GM04503 (cell line): Measurements from ENCODE around the gene AFAP1.

Experiments
- DNase-seq: peaks from one replicate; pipeline ENCODE4 v3.0.0-alpha.2; 2012; ENCODE audit warnings: low read depth

Gene AFAP1

DNA sequence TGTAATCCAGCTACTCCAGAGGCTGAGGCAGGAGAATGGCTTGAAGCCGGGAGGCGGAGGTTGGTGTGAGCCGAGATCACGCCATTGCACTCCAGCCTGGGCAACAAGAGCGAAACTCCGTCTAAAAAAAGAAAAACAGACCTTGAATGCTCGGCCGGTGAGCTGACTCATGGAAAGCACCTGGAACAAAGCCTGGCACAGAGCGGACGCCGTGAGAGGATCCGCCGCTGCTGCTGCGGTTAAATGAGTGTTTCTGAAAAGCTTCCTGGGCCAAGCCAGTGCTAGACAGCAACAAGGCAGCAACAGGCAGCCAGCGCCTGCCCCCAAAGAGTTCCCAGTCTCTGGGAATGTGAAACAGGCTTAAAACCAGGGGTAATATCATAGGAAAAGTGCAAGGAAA, 186.4 kb downstream of the AFAP1 start:
- DNase-seq, result no peak

DNA sequence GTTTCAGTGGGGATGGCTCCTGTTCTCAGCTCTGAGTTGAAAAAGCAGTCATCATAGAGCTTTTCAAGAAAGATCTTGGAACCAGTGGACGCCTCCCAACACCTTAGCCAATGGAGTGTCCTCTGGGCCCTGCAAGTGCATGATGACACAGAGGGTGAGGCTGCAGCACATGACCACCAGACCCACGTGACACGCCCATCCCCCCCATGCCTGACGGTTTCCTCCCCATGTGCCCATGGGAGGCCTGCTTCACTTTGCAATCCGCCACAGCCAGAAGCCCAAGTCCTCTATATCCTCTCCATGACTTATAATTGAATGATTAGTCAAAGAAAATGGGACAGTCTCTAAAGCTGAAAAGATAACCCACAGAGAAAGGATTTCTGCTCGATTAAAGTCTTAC, 187.0 kb downstream of the AFAP1 start:
- DNase-seq, result no peak

DNA sequence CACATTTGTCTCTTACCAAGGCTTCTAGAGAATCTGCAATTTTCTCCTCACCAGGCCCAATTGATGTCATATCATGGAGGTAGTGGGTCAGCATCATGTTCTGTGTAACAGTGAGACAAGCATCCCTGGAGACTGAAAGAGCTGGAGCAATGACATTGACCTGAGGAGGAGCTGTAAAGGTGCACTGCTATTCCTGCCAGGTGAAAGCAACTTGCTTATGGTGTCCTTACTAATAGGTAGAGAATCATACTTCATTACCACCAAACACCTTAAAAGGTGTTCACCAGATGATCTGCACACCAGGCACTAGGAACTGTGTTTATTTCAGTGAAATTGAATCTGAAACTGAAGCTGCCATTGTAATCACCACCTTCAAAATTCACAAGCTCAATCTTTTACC, 188.7 kb downstream of the AFAP1 start:
- DNase-seq, result no peak

DNA sequence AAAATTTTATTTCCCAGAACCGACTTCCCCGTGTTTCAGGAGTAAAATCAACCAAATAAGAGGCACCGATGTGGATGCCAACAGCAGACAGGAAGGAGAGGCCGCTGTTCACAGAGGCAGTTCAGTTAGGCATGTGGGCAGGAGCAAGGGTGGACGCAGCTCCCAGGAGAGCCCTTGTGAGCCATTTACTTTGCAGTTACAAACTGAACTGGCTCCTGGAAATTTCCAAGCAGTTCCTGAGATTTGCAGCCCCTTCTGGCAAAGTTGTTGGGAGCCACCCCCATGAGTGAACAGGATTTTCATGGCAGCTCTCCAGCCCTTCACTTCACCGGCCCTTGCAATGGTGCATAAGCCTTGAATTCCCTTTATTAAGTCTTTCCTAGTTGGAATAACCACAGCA, 189.1 kb downstream of the AFAP1 start:
- DNase-seq, result no peak

DNA sequence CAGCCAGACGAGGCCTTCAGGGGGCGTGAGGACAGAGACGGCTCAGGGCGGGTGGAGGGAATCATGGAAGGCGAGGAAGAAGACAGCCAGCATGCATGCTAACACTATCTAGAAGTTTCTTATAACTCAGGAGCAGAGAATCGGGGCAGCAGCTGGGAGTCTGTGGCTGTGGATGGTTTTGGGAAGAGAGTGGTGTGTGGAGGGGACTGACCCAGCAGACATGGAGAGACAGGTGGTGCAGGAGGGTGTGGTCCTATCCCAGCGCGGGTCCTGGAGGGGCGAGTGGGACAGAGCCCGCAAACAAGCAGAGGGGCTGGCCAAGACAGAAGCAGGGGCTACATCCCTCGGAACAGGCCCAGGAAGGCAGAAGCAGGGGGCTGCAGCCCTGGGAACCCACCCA, 192.1 kb downstream of the AFAP1 start:
- DNase-seq, result no peak

DNA sequence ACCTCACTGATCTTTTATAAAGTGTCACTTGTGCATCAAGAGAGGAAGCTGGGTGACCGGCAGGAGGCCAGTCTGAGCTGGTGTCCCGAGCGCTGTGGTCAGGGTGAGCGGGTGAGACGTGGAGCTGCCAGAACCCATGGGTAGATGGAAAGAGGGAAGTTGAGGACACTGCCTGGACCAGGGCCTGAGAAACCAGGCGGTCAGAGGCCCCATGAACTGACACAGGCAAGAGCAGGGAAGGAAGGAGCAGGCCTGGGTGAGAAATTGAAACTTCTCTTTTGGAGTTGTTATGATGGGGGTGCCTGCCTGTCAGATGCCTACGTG, 192.6 kb downstream of the AFAP1 start:
- no peak for DNase-seq

DNA sequence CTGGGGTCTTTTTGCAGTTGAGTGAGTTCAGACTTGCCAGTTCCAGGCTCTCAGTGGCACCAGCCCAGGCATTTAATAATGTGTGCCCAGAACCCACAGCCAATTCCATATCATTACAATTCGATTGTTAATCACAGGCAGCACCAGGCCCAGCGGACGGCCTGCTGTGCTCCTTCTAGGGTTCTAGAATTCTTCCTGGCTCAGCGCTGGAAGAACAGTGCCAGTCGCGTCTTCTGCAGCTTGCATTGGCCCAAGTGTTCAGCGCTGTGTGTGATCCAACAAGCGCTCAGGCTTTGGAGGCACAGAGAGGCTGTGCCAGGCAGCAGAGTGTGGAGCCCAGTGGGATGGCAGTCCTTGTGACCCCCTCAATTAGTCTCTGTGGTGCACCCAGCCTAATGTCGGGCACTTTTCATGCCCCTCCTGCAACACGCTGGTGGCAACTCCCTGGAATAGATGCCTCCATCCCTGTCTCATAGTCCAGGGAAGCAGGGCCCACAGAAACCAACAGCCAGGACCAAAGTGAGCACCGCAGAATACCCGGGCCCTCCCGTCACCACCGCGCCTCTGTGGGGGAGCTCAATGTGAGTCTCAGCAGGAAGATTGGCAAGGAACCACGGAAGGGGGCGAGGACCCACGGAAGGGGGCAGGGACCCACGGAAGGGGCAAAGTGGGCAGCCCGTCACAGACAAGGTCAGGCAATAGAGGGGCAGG, 193.2 kb downstream of the AFAP1 start:
- no peak for DNase-seq

DNA sequence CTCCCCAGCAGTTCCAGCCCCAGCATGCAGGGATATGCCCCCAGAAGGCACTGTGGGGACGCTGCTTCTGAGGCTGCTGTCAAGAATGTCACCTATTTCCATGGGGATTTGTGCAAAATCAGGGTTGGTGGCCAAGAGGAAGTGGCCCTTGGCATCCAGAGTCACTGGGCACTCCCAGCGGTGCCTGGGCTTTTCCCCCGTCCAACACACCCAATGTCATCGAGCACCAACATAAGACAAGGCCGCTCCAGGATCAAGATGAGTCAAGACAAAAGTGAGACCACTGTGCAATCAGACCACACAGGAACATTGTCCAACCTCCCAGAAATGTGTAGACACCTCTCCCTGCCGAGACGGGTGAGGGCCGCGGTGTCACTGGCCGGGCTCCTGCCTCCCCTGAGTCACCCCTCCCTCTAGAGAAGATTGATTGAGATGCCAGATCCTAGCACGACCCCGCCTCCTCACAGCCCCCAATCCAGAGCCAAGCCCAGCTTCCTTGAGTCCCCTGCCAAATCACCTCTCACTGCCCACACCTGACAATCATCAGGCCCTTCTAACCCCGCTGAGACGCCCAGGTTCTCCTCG, 194.3 kb downstream of the AFAP1 start:
- no peak for DNase-seq

DNA sequence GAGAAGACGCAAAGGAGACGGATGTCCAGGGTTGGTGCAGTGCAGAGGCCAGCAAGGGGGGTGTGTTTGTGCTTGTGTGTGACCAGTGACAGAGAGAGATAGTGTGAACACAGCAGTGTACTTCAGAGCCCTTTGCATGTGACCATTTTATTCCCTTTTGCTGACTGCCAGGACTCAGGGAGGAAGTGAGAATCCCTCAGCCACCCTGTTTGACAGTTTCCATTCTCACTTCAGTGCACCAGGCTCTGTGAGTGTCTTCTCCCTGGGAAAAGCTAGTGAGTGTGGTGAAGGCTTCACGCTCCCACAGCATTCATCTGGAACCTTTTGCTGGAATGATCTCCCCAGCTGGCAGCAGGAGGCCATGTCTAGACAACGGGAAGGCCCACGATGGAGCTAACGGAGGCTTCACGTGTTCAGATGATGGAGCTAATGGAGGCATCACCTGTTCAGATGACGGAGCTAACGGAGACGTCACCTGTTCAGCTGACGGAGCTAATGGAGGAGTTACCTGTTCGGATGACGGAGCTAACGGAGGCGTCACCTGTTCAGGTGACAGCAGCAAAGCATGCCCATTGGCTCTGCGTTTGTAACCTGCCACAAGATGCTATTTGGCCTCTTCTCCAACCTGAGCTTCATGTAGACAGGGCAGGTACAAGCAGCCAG, 195.4 kb downstream of the AFAP1 start:
- no peak for DNase-seq

DNA sequence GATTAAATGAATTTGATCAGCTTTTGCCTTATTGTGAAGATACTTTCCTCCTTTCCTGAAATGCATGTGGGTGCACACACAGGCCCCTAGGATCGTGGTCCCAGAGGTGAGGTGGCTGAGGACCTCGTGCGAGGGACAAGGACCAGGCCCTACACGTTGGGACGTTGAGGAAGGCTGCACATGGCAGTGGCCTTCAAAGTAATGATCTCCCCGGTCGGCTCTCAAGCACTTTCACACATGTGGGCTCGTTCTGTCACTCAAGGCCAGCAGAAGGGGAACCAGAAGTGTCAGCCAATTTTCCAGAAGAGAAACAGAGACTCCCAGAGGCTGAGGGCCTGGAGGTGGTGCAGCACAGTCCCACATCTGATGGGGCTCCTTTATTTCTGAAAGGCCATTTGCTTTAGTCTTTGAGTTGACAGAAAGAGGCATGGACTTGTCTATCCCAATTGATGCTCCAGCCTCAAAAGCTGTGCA, 196.8 kb downstream of the AFAP1 start:
- DNase-seq, result no peak

DNA sequence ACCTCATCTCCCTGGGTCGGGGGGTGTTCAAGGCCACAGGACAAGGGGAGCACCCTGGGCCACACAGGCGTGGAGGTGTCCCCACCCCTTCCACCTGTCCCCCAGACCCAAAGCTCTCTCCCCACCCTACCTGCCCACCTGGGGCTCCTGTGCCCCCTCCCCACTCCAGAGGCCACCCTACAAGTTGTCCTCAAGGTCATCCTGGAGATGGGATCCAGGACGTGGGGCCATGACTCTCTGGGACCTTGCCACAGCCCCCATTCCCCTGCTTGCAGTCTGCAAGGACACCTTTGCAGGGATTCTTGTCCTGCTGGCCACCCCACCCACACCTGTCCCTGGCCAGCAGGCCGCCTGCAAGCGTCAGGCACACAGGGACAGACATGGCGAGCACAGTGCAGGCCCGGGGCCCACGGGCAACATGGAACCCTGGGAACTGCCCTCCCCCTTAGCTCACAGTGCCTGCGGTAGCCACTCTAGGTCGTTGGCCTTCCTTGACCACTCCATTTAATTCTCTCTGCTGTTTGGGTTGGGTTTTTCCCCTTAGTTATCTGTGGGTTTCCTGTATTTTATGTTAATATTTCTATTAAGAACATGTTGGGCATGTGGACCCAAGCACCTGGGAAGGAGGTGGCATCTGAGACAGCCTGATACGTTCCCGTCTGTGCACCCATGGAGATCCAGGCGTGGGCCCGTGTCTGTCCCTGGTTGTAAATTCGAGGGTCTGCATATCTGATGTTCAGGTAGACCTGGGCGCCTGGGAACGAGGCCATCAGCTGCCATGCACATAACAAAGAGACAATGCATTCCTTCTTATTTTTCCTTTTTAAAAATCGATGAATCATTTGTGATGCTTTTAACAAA, 197.5 kb downstream of the AFAP1 start:
- no peak for DNase-seq

DNA sequence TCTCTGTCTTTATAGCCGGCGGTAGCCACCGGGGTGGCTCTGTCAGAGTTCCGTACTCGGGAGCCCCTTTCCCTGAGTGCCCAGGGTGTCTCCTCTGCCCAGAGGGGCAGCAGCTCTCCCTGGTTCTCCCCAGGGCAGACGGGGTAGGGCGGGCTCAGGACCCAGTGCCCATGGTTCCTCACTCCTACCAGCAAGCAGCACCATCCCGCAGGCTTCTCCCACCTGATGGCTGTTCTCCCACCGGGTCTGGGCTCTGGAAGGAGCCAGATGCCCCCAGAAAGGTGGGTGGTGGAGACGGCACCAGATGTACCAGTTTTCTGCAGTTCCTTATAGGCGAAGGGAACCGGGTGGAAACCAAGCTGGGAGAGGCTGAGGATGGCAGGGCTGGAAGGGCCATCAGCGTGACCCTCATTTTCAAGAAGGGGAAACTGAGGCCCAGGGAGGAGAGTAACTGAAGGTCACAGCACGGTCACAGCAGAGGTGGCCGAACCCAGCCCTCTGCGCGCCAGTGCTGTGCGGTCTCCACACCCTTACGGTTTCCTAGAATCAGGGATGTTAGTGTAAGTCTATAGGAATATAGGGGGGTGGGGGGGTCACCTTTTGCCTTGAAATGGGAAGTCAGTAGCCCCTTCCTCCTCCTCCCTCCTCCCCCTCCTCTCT, 198.7 kb downstream of the AFAP1 start:
- no peak for DNase-seq

DNA sequence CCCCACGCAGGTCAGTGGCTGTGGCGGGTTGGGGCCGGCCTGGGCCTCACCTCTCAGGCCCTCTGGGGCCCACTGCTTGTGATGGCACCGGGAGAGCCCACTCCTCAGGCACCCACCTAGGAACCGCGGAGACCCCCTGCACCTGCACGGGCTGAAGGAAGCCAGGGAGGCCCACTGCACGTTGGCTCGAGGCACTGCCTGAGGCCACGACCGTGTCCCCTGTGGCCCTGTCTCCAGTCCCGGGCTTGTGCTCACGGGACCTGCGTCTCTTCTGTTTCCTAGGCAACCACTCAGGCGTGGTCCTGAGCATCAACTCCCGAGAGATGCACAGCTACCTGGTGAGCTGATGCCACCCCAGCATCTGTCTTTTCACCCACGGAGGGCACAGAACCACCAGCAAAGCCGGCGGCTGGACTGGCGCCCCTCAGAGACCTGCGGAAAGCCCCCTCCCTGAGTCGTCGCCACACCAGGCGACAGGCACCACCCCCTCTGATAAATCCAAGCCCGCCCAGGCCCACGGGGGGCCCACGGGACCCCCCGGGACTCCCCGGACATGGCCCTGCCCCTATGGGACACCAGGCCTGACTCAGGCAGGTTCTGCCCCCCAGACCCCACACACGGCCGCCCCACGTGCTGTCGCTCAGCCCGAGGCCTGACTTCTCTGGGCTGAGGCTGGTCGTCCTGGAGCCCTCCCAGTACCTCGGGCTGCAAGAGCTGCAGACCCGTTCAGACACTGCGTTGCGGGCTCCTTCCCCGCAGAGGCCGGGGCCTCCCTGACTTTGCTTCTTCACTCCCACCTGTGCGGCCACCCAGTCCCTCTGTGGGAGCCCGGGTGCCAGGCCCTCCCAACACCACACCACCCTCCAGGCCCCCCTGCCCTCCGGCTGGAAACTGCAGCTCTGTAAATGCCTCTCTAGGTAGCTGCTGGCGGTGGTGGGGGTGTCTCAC, 199.5 kb downstream of the AFAP1 start:
- no peak for DNase-seq

DNA sequence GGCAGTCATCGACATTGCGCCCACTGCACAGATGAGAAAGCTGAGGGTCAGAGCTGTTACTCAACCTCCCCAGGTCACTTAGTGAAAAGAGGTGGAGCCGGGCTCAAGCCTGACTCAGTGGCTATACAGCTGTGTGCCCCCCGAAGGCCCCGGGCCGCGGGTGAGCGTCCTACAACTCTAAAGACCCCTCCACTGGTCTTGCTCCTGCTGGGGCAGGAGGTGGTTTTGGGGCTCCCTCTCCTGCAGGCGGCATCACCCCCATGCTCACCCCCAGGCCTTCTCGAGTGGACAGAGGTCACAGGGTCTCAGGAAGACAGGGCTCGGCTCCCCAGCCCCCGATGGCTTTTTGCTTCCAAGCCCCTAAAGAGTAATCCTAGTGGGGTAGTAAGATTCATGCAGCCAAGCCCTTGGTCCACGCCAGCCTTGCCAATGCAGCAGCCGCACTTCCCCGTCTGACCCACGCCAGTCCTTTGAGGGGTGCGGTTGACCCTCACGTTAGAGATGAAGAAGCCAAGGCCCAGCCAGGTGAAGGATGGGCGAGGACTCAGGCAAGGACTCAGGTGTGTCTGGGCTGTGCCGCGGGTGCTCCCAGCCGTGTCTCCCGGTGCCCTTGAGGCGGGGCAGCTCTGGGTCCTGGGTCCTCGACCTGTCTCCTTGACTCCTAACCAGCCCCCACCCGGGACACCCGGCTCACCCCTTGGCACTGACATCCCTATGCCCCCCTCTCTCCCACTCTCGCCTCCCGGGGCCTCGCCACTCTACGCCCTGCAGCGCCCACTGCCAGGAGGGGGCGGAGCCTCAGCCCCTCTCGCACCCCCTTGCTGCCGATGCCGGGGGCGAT, 200.4 kb downstream of the AFAP1 start:
- no peak for DNase-seq

DNA sequence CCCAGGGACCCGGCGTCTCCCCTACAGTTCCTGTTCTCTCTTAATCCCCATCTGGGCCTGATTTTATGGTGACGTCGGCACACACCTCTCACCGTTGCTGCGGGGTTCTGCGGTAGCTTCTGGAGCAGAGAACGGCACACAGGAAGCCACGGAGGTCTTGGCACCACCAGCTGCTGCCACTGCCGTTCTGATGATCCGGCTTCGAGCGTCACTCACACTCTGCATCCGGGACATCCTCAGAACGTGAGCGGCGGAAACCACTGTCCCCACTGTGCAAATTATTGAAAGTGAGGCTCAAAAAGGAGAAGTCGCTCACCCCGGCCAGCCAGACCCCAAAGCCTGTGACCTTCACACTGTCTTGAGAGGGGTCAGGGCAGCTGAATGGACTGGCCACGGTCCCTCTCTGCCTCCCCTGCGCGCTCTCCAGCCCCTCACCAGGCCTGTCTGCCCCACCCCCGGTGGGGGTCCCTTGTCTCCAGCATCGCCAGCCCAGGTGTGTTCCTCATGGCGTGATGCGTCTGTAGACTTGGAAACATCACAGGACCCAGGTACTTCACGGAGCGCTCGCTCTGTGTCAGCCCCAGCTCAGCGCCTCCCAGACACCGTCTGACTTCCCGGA, 201.1 kb downstream of the AFAP1 start:
- DNase-seq, result no peak

DNA sequence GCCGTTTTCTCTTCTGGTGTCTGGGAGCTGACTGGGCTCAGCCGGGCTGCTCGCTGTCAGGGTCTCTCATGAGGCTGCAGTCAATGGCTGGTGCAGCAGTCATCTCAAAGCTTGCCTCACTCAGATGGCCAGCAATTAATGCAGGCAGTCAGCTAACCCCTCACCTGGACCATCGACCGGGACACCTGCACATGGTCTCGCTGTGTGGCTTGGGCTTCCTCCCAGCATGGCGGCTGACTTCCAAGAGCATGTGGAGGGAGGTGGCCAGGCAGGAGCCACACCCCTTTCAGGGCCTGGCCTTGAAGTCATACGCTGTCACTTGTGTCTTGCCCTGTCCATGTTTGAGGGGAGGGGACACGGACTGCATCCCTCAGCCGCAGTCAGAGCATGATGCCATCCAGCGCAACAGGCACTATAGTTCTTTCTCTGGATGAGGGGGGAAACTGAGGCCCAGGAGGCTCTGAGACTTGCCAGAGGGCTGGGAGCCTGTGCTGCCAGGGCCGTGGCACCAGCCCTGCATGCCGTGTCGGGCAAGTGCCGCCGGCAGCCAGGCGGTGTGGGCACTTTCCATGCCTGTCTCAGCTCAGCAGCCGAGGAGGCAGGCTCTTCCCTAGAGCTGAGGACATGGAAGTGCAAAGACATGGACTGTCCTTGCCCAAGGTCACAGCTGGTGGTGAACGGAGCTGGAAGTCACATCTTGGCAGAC, 201.8 kb downstream of the AFAP1 start:
- DNase-seq, result no peak

DNA sequence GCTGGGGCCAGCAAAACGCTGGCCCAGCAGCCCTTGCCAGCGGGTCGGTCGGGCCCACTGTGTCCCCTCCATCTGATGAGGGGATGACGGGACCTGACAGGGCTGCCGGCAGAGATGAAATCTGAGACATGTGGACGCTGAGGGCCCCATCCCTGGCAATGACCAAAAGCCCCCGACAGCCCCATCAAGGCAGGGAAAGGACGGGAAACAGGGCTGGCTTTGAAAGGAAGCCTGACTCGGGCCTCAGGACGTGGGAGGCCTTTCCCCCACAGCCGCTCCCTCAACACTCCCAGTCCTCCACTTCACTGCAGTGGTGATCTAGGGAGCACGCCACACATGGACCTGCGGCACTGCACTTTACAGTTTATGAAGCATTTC, 202.4 kb downstream of the AFAP1 start:
- no peak for DNase-seq

DNA sequence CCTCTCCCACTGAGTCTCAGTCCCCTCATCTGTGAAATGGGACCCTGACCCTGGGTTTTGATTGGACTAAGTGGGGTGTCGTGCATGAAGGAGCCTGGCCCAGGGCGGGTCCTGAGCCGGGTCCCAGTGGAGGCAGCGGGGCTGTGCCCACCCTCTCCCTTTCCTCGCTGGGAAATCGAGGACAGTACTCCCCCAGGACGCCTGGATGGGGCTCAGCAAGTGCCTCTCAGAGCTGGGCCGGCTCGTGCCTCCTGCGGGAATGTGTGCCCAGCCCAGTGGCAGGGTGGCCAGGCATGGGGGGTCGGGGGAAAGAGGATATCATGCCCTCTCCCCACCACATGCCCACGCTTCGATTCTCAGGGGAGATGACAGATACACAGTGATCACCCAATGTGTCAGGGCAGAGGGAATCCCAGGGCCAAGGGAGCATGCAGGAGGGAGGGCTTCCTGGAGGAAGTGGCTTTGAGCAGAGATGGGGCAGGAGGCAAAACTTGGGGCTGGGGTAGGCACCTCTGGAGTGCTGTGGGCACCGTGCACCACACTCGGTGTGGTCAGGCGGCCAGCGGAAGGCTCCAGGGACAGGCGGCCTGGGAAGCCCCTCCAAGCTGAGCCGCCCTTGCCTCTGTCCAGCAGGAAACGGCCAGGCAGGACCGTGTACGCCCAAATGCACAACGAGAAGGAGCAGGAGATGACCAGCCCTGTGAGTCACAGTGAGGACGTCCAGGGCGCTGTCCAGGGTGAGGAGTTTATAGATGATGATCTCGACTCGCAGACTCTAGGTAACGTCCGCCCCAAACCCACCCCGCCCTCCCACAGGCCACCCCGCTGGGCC, 203.0 kb downstream of the AFAP1 start:
- DNase-seq, result no peak
